T follicular helper cell (primary cell): Measurements from ENCODE around the gene PWWP3B.
"Not testable (repeated sequence)": the region's sequence is repeated elsewhere in the genome, so short reads cannot be mapped to it uniquely, and the experiment has no call there.

Source experiments
- DNase-seq: peaks from one replicate; pipeline ENCODE4 v3.0.0-alpha.2; 2020; ENCODE audit warnings: low read depth
- total RNA-seq, 2 experiments: gene quantifications; one replicate each; lab custom pipeline; 2026; lab: John Stamatoyannopoulos, UW

Gene PWWP3B
- total RNA-seq, result 0 to 0.06 reads per million in 2 experiments

DNA sequence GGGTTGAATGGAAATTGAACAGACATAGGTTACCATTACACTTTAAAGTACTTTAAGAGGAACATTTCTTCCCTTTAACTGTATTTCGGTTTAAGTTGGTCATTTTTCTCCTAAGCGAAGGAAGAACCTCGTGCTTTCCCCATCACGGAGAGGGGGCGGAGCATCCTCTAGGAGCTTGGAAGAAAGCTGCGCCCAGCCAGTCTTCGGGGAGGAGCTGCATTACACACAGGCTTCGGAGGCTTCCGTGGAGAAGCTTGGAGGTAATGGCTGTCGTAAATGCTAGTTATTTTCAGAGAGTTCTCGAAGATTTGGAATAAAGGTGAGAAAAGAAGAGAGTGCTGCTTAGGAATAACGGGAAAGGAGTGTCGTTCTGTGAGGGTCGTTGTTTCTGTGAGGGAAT, at the start of gene PWWP3B:
Gene PWWP3B, plus strand, starts transcription at position 199 of the 400 bp plus-strand sequence. CDS start 37,128 bp downstream, outside the sequence.
- no peak for DNase-seq

DNA sequence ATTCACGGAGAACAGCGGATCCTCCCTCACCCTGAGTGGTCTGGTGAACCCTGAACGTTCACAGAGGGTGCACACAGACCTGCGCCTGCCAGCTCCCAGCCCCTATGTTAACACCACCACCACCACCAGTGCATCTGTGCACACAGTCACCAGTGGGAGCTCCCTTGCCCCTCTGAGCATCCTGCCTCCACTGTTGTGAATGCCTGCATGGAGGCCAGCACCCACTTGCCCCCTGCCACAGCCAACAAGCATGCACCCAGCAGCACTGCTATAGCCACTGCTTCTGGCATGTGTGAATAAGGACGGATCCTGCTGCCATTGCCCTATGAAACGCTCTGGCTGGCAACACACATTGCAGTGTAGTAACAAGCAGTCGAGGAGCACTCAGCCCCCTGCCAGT, 29.1 kb upstream of the PWWP3B start:
- no peak for DNase-seq

DNA sequence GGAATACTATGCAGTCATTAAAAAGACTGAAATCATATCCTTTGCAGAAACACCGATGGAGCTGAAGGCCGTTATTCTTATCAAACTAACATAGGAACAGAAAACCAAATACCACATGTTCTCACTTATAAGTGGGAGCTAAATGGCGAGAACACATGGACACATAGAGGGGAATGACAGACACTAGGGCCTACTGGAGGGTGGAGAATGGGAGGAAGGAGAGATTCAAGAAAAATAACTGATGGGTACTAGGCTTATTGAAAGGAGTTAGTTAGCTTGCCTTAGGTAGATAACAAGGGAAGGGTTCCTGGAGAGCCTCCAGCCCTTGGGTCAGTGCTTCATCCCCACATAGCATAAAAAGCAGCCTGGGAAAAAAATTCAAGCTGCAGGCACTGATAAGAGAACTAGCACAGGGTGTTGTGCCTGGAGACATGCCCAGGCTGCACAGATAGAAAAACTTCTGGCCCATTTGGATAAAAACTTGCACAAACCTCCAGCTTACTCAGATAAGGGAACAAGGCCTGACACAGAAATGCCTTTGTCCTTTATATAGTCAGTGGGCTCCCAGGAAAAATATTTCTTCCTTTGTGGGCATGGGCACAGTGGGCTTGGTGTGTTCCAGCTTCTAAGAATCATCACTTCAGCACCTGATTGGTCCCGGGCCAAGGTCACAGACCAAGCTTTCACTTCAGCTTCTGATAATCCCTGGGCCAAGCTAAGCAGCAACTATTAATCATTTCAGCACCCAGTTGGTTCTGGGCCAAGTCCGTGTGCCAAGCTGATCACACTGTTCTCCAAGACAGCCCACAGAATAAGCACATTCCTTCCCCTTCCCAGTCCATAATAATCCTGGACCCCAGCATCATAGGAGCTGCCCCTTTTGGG, 23.1 kb upstream of the PWWP3B start:
- DNase-seq, result no peak

DNA sequence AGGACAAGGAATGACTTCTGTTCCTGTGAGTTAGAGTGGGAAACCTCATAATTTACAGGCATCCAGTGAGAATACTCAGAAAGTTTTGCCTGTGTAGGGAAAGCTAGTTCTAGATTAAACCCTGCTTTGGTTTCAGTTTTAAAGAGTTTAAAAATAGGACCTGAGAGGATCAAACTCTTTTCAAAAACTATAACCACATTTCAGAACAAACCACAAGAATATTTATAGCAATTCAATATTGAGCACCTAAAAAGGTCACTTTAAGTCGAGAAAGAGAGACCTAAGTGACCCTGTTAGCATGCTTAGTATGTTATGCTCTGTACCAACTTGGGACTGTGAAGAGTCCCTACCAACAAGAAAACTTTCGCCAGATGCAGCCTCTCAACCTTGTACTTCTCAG, 17.4 kb upstream of the PWWP3B start:
- no peak for DNase-seq

DNA sequence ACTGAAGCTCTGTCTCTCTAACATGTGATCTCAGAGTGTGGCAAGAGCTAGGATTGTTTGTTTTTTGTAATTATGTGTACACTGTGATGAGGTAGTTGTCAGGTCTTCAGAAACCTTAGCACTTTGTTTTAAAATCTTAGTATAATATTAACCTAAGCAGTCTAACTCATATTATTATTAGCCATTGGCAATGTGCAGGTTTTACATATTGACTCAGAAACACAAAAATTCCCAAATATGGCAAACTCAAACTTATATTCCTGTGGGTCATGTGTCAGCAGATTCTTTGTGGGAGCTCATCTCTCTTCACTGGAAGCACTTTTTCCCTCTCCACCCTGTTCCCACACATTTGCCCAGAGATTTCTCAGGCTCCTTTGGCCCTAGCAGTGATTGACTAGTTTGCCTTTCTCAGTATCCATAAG, 8.2 kb upstream of the PWWP3B start:
- no peak for DNase-seq

DNA sequence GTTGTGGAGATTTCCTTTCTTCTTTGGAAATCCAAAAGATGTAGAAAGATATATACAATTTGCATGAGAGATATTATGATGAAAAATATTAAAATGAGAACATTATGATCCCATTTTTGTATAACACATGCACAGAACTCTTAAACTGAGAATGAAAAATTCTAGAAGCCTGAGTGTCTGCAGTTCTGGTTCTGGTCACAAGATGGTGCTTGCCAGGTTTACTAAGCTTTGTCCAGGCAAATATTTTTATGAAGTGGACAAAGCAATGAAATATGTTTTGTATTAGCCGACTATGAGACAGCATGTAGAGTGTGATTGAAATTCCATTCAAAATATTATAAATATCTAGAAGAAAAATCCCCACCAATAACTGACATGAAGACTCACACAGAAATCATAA, 2.2 kb downstream of the PWWP3B start:
- DNase-seq, result no peak

DNA sequence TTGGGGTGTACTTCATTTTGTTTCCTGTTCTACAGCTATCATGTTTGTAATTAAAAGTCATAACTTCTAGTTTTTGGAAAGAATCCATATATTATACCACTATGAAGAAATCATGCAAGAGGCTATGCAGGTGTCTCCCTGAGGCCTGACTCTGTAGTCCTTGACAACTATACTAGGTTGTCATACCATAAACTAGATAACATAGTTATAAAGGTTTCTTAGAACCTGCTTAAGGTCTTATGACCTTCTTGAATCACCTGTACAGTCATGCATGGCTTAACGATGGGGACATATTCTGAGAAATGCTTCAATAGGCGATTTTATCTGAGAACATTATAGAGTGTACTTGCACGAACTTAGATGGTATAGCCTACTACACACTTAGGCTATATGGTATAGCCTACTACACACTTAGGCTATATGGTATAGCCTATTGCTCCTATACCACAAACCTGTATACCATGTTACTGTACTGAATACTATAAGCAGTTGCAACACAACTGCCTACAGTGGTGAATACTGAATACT, 3.3 kb downstream of the PWWP3B start:
- no peak for DNase-seq

DNA sequence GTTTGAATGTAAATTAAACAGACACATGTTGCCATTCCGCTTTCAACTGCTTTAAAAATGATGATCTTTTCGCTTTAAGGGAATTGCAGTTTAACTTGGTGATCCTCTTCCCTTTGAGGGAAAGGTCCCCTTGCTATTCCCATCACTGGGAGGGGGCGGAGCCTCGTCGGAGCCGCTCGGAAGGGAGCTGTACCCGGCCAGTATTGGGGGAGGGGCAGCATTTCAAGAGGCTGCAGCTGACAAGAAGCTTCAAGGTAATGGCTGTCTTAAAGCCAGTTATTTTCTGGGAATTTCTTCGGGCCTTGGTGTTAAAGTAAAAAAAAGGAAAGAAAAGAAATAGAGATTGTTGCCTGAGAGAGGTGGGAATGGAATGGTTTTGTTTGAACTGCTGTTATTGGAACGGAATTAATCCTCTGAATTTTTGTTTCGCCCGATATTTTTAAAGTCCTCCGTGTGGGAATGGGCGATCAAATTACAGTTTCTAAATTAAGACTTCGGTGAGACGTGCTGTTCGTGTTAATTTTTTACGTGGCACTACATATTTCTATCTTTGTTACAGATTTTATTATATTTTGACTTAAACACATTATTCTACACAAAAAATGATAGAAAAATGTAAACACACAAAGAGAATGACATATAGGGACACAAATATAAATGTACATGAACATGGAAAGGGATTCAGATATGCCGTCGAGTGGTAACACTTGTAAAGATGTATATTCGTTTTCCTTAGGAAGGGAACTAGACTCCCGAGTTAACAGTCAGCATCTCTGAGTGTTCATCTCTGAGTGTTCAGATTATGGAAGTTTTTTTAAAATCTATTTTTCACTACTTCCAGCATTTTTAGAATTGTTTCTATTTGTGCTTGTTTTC, 9.2 kb downstream of the PWWP3B start:
- no peak for DNase-seq

DNA sequence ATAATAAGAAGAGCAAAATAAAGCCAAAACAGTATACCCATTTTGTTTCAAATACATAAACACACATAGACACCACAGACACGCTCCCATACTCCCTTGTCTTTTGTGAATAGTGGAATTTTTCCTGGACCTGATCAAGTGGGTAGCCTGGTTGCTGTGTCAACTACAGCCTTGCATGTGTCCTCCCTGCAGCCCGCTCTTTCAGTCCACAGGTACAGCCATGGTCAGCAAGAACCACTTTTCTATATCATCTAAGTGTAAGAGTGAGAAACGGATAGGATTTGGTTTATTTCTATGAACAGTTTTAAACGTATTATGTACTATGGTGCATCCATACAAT, 9.8 kb downstream of the PWWP3B start:
- no peak for DNase-seq

DNA sequence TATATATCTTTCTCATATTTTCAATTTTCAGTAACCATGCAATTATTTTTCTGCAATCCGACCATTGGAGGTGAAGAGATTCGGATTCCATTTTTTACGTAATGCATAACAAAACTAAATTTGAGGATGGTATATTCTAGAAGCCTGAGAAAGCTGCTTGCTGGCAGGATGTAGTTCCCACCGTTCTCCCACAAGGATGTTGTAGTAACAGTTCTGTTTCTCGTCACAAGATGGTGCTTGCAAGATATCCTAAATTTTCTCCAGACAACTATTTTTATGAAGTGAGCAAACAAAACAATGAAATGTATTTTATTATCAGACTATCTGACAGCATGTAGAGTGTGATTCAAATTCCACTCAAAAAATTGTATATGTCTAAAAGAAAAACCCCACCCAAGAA, 10.7 kb downstream of the PWWP3B start:
- no peak for DNase-seq

DNA sequence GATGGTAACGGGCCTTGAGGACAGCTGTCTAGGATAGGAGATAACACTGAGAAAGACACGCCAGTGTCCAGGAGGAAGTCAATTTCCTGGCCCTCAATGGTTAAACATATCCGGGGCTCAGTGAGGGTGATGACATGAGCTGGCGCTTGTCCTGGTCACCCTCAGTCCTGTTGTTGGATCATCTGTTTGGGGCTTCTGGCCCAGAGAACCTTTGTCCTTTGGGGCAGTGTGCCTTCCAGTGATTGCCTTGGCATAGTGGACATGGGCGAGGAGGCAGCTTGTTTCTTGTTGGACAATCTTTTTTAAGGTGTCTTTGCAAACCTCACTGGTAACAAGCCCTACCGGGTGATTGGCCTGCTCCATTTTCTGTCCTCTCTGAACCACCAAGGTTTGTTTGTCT, 15.6 kb downstream of the PWWP3B start:
- DNase-seq, result not testable (repeated sequence)

DNA sequence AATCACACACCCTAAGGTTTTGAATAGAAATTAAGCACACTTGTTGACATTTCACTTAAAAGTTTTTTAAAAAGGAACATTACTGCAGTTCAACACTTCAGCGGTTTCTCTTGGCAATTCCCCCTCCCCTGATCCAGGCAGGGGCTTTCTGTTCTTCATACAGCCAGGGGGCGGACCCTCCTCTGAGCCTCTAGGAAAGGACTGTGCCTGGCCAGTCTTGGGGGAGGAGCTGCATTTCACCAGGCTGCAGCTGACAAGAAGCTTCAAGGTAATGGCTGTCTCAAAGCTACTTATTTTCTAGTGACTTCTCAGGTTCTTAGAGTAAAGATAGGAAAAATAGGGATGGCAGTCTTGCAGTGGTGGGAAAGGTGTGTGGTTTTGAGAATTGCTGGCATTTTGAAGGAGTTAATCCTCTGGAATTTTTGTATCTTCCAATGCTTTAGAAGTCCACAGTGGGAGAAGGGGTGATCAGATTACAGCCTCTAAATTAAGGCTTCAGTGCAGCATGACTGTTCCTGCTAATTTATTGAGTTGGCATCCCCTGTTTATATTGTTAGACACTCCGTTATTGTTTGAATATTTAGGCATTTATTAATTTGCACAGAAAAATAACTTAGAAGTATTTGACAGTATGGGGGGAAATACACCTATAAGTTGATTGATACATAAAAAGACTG, 33.5 kb downstream of the PWWP3B start:
- DNase-seq, result no peak

DNA sequence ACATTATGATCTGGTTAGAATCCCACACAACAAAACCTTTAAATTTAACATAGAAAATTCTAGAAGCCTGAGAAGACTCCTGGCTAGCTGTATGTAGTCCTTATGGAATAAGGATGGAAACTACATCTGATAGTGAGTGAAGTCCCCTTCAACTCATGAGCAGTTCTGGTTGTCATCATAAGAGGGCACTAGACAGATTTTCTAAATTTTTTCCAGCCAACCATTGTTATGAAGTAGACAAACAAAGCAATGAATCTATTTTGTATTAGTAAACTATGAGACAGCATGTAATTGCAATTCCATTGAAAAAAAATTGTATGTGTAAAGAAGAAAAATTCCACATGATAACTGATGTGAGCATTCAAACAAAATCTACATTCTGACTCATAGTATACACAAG, 35.2 kb downstream of the PWWP3B start:
- DNase-seq, result no peak

DNA sequence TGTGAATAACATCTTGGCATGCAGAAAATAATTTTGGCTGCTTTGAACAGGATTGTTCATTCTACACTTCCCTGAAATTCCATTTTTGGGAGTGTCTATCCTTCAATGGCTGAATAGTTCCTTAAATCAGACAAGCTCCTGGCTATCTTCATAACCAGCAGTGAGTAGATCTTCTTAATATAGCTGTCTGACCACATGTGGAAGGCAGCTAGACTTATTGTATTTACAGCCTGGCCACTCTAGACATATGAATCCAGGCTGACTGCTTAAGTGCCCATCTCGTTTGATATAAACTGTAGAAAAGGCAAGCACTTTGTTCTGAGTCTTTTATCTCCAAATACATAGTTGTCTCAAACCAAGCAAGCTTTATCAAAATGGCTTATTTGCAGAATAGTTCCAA, 40.0 kb downstream of the PWWP3B start:
- DNase-seq, result no peak
